GM18867 (cell line): Measurements from ENCODE around the gene NUTM2D.
"Not testable (repeated sequence)": the region's sequence is repeated elsewhere in the genome, so short reads cannot be mapped to it uniquely, and the experiment has no call there.

Source experiments
- ATAC-seq: cut with Tn5 transposase; IDR thresholded peaks from one replicate; pipeline ENCODE4 v1.9.1; 2021; ENCODE audit warnings: mild to moderate bottlenecking, moderate library complexity; ENCODE audit not compliant: unreplicated experiment

Gene NUTM2D

GRCh38 chr10:87369514-87370112 lies 12.1 kb downstream of the NUTM2D start:
- not testable (repeated sequence) for ATAC-seq

- ATAC-seq, result not testable (repeated sequence)
Measured at GRCh38 chr10:87374091-87374490, 16.5 kb downstream of the NUTM2D start.

- not testable (repeated sequence) for ATAC-seq
Measured at GRCh38 chr10:87379115-87379514, 21.6 kb downstream of the NUTM2D start.

- ATAC-seq, result not testable (repeated sequence)
Measured at GRCh38 chr10:87383149-87383857, 25.8 kb downstream of the NUTM2D start.

- not testable (repeated sequence) for ATAC-seq
Measured at GRCh38 chr10:87384283-87384682, 26.7 kb downstream of the NUTM2D start.

- ATAC-seq, result not testable (repeated sequence)
Measured at GRCh38 chr10:87385762-87386360, 28.3 kb downstream of the NUTM2D start.

GRCh38 chr10:87391360-87391759 lies 33.8 kb downstream of the NUTM2D start:
- not testable (repeated sequence) for ATAC-seq

- ATAC-seq, result not testable (repeated sequence)
Measured at GRCh38 chr10:87396206-87396605, 38.7 kb downstream of the NUTM2D start.

GRCh38 chr10:87398436-87398835 lies 40.9 kb downstream of the NUTM2D start:
- not testable (repeated sequence) for ATAC-seq

GRCh38 chr10:87407516-87408467 lies 50.2 kb downstream of the NUTM2D start:
- ATAC-seq, result not testable (repeated sequence)

- ATAC-seq, result not testable (repeated sequence)
Measured at GRCh38 chr10:87413921-87414320, 56.4 kb downstream of the NUTM2D start.
